ENCODE measurements around the gene UNC5A.

The UNC5A gene

DNA sequence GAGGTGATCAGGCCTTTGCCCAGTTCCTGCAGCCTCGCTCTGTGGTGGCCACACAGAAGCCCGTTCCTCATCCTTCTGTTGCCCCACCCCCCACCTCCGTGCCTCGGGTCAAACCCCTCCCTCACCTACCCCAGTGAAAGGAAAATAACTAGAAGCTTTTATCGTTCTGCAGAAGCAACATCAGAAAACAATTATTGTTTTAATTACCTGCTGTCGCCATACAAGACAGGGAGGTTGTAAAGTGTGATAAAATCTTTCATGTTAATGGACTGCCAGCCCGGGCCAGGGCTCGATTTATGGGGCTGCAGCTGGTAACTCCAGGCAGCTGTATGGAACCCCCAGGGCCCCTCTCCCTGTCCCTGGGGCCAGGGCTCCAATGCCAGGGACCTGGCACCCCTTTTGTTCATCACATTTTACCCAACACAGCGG is 20.6 kb downstream of the UNC5A start:
- DNase-seq (ENCODE audit: low read depth, low spot score): no peak
- H3K4me3 ChIP-seq (ENCODE audit: low read depth, low read length): no peak overlapping the region
- in situ Hi-C loops (cut with HindIII; ENCODE audit: low sequenced_read_pairs): no loop called here
- TF ChIP-seq, protein P1, sequence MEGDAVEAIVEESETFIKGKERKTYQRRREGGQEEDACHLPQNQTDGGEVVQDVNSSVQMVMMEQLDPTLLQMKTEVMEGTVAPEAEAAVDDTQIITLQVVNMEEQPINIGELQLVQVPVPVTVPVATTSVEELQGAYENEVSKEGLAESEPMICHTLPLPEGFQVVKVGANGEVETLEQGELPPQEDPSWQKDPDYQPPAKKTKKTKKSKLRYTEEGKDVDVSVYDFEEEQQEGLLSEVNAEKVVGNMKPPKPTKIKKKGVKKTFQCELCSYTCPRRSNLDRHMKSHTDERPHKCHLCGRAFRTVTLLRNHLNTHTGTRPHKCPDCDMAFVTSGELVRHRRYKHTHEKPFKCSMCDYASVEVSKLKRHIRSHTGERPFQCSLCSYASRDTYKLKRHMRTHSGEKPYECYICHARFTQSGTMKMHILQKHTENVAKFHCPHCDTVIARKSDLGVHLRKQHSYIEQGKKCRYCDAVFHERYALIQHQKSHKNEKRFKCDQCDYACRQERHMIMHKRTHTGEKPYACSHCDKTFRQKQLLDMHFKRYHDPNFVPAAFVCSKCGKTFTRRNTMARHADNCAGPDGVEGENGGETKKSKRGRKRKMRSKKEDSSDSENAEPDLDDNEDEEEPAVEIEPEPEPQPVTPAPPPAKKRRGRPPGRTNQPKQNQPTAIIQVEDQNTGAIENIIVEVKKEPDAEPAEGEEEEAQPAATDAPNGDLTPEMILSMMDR (IDR thresholded peaks at IDR 0.05; ENCODE audit: low read depth, low read length): no peak

DNA sequence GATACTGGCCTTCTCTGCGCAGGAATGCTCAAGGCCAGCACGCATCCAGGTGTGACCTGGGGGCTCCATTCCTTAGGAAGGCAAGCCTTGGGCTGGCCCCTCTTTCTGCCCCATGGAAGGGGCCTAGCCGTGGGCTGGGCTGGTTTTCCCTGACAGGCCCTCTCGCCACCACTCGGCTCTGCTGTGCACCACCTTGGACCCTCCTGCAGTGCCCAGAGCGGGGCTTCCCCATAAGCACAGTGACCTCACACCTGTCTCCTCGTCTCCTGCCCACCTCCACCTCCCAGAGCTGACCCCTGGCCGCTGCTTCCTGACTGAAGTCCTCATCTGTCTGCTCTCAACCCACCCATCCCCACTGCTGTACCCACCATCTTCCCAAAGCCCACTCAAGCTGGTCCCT is 21.1 kb downstream of the UNC5A start:
- no peak overlapping the region for H3K4me3 ChIP-seq (ENCODE audit: low read depth, low read length)
- DNase-seq (ENCODE audit: low read depth, low spot score): no peak
- TF ChIP-seq, protein P1 (IDR thresholded peaks at IDR 0.05; ENCODE audit: low read depth, low read length): no peak
- in situ Hi-C loops (cut with HindIII; ENCODE audit: low sequenced_read_pairs): no loop called here

DNA sequence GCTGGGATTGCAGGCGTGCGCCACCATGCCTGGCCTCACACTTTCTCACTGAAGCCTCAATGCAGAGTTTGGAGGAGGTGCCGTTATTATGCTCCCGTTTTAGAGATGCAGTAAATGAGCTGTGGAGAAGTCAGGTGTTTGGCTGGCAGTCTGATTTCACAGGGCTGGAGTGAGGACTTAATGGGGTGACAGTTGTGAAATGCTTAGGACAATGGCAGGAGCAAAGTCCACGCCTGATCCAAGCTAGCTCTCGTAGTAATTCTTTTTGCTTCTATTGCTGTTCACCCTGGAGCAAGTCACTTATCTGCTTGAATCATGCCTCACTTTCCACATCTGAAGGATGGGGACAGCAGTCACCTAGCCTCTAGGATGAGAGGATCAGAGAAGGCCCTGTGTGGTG is 21.8 kb downstream of the UNC5A start:
- TF ChIP-seq, protein P1 (IDR thresholded peaks at IDR 0.05; ENCODE audit: low read depth, low read length): no peak
- H3K4me3 ChIP-seq (ENCODE audit: low read depth, low read length): no peak overlapping the region
- in situ Hi-C loops (cut with HindIII; ENCODE audit: low sequenced_read_pairs): no loop called here
- DNase-seq (ENCODE audit: low read depth, low spot score): no peak

DNA sequence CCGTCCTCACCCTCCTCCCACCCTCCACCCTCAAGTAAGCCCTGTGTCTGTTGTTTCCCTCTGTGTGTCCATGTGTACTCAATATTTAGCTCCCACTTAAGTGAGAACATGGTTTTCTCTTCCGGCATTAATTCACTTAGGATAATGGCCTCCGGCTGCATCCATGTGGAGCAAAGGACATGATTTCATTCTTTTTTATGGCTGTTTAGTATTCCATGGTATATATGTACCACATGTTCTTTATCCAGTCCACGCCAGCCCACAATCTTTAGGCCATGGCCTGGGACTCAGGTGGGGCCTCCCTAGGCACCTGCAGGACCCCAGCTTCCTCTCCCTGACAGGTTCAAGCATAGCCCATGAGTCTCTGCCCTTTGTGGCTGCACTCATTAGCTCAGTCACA is 22.9 kb downstream of the UNC5A start:
- TF ChIP-seq, protein P1 (IDR thresholded peaks at IDR 0.05; ENCODE audit: low read depth, low read length): no peak
- in situ Hi-C loops (cut with HindIII; ENCODE audit: low sequenced_read_pairs): no loop called here
- DNase-seq (ENCODE audit: low read depth, low spot score): no peak
- H3K4me3 ChIP-seq (ENCODE audit: low read depth, low read length): no peak overlapping the region

DNA sequence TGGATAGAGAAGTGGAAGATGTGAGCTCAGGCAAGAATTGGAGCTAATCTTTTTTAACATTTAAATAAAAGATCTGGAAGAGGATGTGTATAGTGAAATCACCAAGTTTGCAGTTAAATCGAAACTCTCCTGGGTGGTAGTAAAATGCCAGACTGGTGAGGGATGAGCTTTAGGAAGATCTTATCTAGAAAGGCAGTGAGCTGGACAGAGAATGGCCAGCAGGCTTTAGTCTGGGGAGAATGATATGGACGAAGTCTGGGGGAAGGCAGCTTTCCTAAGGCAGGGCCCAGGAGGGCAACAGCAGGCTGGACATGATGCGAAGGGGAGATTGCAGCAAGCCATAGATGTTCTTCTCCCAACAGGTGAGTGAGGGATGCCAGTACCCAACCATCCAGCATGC is 25.6 kb downstream of the UNC5A start:
- in situ Hi-C loops (cut with HindIII; ENCODE audit: low sequenced_read_pairs): no loop called here
- H3K4me3 ChIP-seq (ENCODE audit: low read depth, low read length): no peak overlapping the region
- TF ChIP-seq, protein P1 (IDR thresholded peaks at IDR 0.05; ENCODE audit: low read depth, low read length): no peak
- DNase-seq (ENCODE audit: low read depth, low spot score): no peak

DNA sequence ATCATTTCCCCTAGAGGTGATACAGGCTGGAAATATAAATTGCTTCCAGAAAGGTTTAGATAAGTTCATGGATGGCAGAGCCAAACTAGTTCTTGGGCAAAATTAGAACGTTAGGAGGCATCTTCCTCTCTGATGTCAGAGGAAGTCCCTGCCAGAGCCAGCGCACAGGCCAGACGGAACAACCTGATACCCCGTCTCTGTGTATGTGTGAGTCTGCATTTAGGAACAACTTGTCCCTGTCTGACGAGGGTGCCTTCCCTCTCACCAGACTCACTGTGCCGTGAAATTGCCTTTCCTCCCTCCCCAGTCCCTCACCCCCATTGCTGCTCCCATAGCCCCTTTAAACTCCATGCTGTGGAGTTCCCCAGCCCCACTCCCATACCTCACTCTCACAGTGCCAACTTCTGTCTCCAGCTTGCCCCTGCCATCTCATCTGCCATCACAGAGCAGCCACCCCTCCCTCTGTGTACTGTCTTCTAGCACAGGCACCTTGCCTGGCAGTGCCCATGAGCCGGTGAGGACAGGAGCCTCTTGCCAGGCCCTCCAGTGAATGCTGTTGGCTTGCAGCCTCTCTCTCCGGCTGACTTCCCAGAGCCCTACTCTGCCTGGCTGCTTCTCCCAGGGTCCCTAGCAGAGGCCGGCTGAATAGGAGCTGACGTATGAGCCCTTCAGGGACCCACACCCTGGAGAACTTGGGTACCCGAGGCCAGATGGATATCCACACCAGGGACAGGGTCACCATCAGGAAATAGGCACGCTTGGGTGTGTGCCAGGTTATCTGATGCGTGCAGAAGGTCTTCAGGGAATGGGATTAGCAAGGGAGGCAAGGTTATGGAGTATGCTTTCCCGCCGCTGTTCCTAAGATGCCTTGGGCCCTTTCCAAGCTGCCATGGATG is 26.7 kb downstream of the UNC5A start:
- no peak overlapping the region for H3K4me3 ChIP-seq (ENCODE audit: low read depth, low read length)
- TF ChIP-seq, protein P1 (IDR thresholded peaks at IDR 0.05; ENCODE audit: low read depth, low read length): no peak
- no peak for DNase-seq (ENCODE audit: low read depth, low spot score)
- in situ Hi-C loops (cut with HindIII; ENCODE audit: low sequenced_read_pairs): no loop called here

All from astrocyte of the spinal cord (primary cell).